Panc1 (cell line): Measurements from ENCODE around the gene FHAD1. TPM values are rescaled to one million over a fixed set of nuclear protein-coding genes. Genes with fewer than 3 reads are reported as not detected.

Source experiments
- ATAC-seq: fragments of 200-7000 bp; cut with Tn5 transposase; 2 replicates; pipeline ENCODE4 v1.9.1; 2020; ENCODE audit warnings: mild to moderate bottlenecking, moderate library complexity
- BruUV-seq: library from RNA; stranded (reverse); fragments of 400-500 nt; replicated peaks from 2 replicates; lab custom pipeline; 2021; lab: Mats Ljungman, UMichigan
- CTCF ChIA-PET: fragments of 300-600 bp; sonication (Branson Sonifier 250); formaldehyde crosslinking; loops from one replicate; lab custom pipeline; 2022; ENCODE audit warnings: antibody characterized with exemption; lab: Charles Lee
- POLR2A ChIA-PET: fragments of 300-600 bp; sonication (Branson Sonifier 250); formaldehyde crosslinking; loops from one replicate; lab custom pipeline; 2022; ENCODE audit warnings: antibody characterized with exemption; lab: Charles Lee
- DNase-seq: peaks from one replicate; pipeline ENCODE4 v3.0.0-alpha.2; 2010; ENCODE audit warnings: low read depth, low spot score
- H3K27ac ChIP-seq: 2 replicates; pipeline ENCODE4 v1.5.1; 2011; ENCODE audit warnings: mild to moderate bottlenecking, low read length, inconsistent platforms
- H3K27me3 ChIP-seq: fragments of 200-500 bp; sonication (Bioruptor generic); 2 replicates; pipeline ENCODE4 v1.6.0; 2014; ENCODE audit warnings: low read length, inconsistent platforms; ENCODE audit not compliant: control insufficient read depth, insufficient read depth
- H3K36me3 ChIP-seq: fragments of 200-500 bp; sonication (Bioruptor generic); 2 replicates; pipeline ENCODE4 v1.5.1; 2014; ENCODE audit warnings: inconsistent platforms, mild to moderate bottlenecking, low read length, moderate library complexity; ENCODE audit not compliant: control insufficient read depth, insufficient read depth
- H3K4me1 ChIP-seq: 2 replicates; pipeline ENCODE4 v1.5.1; 2011; ENCODE audit warnings: inconsistent platforms, mild to moderate bottlenecking, low read length, moderate library complexity; ENCODE audit not compliant: control insufficient read depth, insufficient read depth
- H3K4me3 ChIP-seq, 2 experiments: 2 replicates each; pipeline ENCODE4 v1.5.1; 2011 to 2012; ENCODE audit warnings: low read depth in 2 of 2, low read length in 2 of 2, mild to moderate bottlenecking in 2 of 2, inconsistent platforms in 1 of 2, moderate library complexity in 1 of 2
- H3K9me3 ChIP-seq: fragments of 200-500 bp; sonication (Bioruptor generic); 2 replicates; pipeline ENCODE4 v1.5.1; 2014; ENCODE audit warnings: low read depth, mild to moderate bottlenecking, inconsistent platforms, low read length, moderate library complexity; ENCODE audit not compliant: control insufficient read depth, insufficient read depth
- POLR2AphosphoS5 ChIP-seq: IDR thresholded peaks from 2 replicates; pipeline ENCODE4 v1.6.1; 2012; ENCODE audit warnings: mild to moderate bottlenecking, low read depth, low read length, moderate library complexity
- REST ChIP-seq, 2 experiments: IDR thresholded peaks; 2 replicates each; pipeline ENCODE4 v1.6.1; 2011 to 2012; ENCODE audit warnings: low read depth in 2 of 2, control low read depth in 1 of 2, low read length in 1 of 2, mild to moderate bottlenecking in 1 of 2, moderate library complexity in 1 of 2; ENCODE audit not compliant: insufficient read depth in 1 of 2
- SIN3A ChIP-seq: IDR thresholded peaks from 2 replicates; pipeline ENCODE4 v1.6.1; 2012; ENCODE audit warnings: low read depth, mild to moderate bottlenecking, low read length, moderate library complexity, borderline replicate concordance; ENCODE audit not compliant: insufficient read depth
- TCF7L2 ChIP-seq: IDR thresholded peaks from 2 replicates; pipeline ENCODE4 v1.6.1; 2011; ENCODE audit warnings: mild to moderate bottlenecking, low read depth, low read length, inconsistent platforms
- in situ Hi-C: cut with HindIII; loops from 2 replicates; pipeline ENCODE4 v1.10.0; 2016; ENCODE audit warnings: low sequenced_read_pairs, low pct_unique_long_range_greater_than_20kb
- intact Hi-C: fragments of 100-400 bp; cut with micrococcal nuclease; formaldehyde crosslinking; loops from one replicate; pipeline ENCODE4 v1.10.0; 2022; ENCODE audit not compliant: unreplicated experiment
- total RNA-seq: library from RNA; stranded (reverse); gene quantifications from one replicate; pipeline ENCODE4 v1.2.1, GENCODE V29; 2021; ENCODE audit not compliant: unreplicated experiment
- TF ChIP-seq, protein P1 (sequence below): fragments of 450-650 bp; IDR thresholded peaks from 2 replicates; pipeline ENCODE4 v1.5.1; 2017; ENCODE audit warnings: mild to moderate bottlenecking

Gene FHAD1
- total RNA-seq, 1 experiment from 2014 or later = 0.23 TPM

- in situ Hi-C loops = no loop called here
- DNase-seq = no peak
- TF ChIP-seq SIN3A = no peak
- TF ChIP-seq, protein P1, sequence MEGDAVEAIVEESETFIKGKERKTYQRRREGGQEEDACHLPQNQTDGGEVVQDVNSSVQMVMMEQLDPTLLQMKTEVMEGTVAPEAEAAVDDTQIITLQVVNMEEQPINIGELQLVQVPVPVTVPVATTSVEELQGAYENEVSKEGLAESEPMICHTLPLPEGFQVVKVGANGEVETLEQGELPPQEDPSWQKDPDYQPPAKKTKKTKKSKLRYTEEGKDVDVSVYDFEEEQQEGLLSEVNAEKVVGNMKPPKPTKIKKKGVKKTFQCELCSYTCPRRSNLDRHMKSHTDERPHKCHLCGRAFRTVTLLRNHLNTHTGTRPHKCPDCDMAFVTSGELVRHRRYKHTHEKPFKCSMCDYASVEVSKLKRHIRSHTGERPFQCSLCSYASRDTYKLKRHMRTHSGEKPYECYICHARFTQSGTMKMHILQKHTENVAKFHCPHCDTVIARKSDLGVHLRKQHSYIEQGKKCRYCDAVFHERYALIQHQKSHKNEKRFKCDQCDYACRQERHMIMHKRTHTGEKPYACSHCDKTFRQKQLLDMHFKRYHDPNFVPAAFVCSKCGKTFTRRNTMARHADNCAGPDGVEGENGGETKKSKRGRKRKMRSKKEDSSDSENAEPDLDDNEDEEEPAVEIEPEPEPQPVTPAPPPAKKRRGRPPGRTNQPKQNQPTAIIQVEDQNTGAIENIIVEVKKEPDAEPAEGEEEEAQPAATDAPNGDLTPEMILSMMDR = no peak
- no peak for TF ChIP-seq REST (IDR thresholded peaks at IDR 0.05; ENCODE audit: insufficient read depth in 1 of 2, low read depth in 2 of 2, low read length in 1 of 2)
- no peak for TF ChIP-seq TCF7L2
- TF ChIP-seq POLR2AphosphoS5 = no peak
These were observed 117.7 kb downstream of the FHAD1 start for GRCh38 chr1:15364740-15365139.

GRCh38 chr1:15368888-15369287 is 121.9 kb downstream of the FHAD1 start:
- Histone ChIP-seq H3K27me3 (no peaks in the 10 kb centered on the region), H3K27ac (no peak overlapping the region), H3K9me3 (no peaks in the 10 kb centered on the region), H3K4me3 (no peak overlapping the region), H3K4me1 (no peaks in the 10 kb centered on the region), H3K36me3 (no peaks in the 10 kb centered on the region)
- in situ Hi-C loops = no loop called here
- BruUV-seq = no TSS peak
- ChIA-PET POLR2A (no interaction called here), CTCF (no interaction called here)
- intact Hi-C loops = no loop called here
- no peak for ATAC-seq
- TF ChIP-seq SIN3A (no peak), POLR2AphosphoS5 (no peak)
- DNase-seq = no peak

More at GRCh38 chr1:15364740-15365139, 117.7 kb downstream of the FHAD1 start:
- Histone ChIP-seq H3K36me3 (no peaks in the 10 kb centered on the region), H3K9me3 (no peaks in the 10 kb centered on the region), H3K27ac (no peak overlapping the region), H3K4me1 (no peaks in the 10 kb centered on the region), H3K27me3 (no peaks in the 10 kb centered on the region), H3K4me3 (no peak overlapping the region)
- intact Hi-C loops = no loop called here
- BruUV-seq = no TSS peak
- CTCF ChIA-PET = no interaction called here
- 0 out of 2 replicates have a peak, but pooled peaks have one; percentile 49 for ATAC-seq
- POLR2A ChIA-PET = no interaction called here

- H3K4me3 ChIP-seq = no peak overlapping the region
- POLR2A ChIA-PET = no interaction called here
- H3K36me3 ChIP-seq = no peaks in the 10 kb centered on the region
- no TSS peak for BruUV-seq
- DNase-seq = no peak
- intact Hi-C loops (no loop called here), in situ Hi-C loops (no loop called here)
- TF ChIP-seq SIN3A (no peak), TCF7L2 (no peak), REST (IDR thresholded peaks at IDR 0.05; ENCODE audit: insufficient read depth in 1 of 2, low read depth in 2 of 2, low read length in 1 of 2) (no peak), POLR2AphosphoS5 (no peak)
- TF ChIP-seq, protein P1 = no peak
- H3K27ac ChIP-seq = no peak overlapping the region
- H3K9me3 ChIP-seq = no peaks in the 10 kb centered on the region
- ATAC-seq = no peak
- CTCF ChIA-PET = no interaction called here
- H3K4me1 ChIP-seq = no peaks in the 10 kb centered on the region
- no peaks in the 10 kb centered on the region for H3K27me3 ChIP-seq
These were observed 123.2 kb downstream of the FHAD1 start for GRCh38 chr1:15370268-15370667.
